G401 (cell line): Measurements from ENCODE around the gene ADRB2. TPM values are rescaled to one million over a fixed set of nuclear protein-coding genes. Genes with fewer than 3 reads are reported as not detected.
"Not testable (repeated sequence)": the region's sequence is repeated elsewhere in the genome, so short reads cannot be mapped to it uniquely, and the experiment has no call there.

Source experiments
- DNase-seq: peaks from one replicate; pipeline ENCODE4 v3.0.0-alpha.2; 2015; ENCODE audit warnings: low spot score
- in situ Hi-C: cut with HindIII; loops from 2 replicates; pipeline ENCODE4 v1.10.0; 2016; ENCODE audit warnings: low sequenced_read_pairs, mixed read lengths
- total RNA-seq: library from RNA; depleted of rRNA; stranded (reverse); fragments of >200 nt; shearing (Covaris generic); gene quantifications from 2 replicates; pipeline ENCODE4 v1.2.3, GENCODE V29; 2014

Gene ADRB2
- total RNA-seq, 1 experiment from 2014 or later, result not detected

DNA sequence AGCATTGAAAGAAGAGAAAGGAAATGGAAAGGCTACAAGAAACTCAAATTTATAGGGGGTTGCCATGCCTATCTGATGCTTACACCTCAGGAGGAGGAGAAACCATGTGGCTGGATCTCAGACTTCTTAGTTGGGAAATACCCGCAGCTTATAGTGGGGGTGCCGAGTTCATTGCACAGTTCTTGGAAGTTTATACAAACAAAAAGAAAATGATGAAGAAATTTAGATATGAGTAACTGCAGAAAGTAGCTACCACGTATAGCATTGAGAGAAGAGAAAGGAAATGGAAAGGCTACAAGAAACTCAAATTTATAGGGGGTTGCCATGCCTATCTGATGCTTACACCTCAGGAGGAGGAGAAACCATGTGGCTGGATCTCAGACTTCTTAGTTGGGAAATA, 23.0 kb upstream of the ADRB2 start:
- in situ Hi-C loops, DNase-seq: not testable (repeated sequence)

DNA sequence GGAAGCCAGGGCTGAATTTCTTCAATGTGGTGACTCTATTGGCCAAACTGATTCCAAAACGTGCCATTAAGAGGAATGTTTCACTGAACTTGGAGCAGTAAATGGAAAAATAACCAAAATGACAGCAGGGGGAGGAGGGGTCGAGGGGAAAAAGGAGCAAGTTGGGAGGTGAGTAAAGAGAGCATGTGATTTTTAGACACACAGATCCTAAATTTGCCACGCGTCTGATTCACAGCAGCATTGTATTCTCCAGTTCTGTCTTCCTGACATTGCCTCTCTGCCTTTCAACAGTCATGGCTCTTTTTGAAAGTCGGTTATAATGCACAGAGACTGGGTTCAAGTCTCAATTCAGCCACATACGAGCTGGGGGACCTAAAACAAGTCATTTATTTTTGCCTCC, 22.0 kb upstream of the ADRB2 start:
- no peak for DNase-seq
- in situ Hi-C loops, result no loop called here

DNA sequence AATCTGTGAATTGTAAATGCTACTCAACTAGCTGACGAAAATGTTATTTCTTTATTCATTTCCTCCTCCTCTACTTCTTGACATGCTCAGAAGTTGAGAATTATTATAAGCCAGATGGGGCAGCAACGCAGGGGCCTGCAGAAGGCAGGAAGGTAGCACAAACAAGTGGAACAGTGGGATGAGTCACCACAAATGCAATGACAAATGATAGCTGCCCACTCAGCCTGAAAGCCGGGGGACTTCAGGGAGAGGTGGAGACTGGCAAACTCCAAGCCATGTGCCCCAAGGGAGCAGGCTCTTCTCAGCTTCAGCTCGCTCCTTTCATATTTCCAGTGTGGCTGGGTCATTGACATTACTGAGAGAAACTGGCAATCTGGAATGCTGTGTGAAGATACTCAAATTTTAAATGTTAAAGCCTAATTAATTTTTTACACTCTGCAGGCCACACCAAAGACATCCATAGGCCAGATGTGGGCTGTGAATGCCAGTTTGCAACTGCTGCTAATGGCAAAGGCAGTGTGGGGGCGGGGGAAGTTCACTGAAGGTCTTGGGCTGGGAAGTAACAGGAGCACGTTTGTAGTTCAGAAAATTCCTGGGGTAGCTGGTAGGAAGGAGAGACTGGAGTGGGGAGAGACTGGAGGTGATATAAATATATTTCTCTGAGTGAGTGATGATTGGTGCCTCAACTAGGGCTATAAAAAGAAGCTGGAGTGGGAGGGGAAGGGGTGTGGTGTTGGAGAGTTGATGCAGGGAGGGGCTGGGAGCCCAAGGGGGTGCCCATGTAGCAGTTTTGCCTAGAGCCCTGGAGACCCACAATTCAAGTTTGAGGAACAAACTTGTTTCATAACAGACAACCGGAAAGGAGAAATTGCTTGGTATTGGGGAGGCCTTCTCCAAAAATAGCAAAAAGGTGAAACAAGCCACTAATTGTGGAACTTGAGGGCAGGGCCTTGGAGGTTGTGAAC, 20.8 kb upstream of the ADRB2 start:
- in situ Hi-C loops, result no loop called here
- no peak for DNase-seq

DNA sequence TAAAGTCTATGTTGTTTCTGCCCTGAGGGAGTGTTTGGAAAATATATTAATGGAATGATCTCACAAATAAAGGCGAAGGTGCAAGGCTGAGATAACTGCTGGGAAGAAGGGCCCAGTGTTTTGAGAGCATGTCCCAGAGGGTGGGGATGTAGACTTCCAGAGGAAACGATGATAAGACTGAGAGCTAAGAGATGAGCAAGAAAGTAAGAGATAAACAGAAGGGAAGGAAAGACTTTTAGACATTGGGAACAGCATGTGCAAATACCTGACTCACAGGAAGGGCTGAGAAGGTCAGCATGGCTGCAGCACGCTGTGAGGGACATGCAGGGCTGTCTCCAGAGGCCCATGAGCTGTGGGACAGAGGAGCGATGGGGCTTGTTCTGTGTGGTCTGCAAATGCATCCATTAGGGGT, 19.9 kb upstream of the ADRB2 start:
- in situ Hi-C loops, result no loop called here
- DNase-seq, result no peak

DNA sequence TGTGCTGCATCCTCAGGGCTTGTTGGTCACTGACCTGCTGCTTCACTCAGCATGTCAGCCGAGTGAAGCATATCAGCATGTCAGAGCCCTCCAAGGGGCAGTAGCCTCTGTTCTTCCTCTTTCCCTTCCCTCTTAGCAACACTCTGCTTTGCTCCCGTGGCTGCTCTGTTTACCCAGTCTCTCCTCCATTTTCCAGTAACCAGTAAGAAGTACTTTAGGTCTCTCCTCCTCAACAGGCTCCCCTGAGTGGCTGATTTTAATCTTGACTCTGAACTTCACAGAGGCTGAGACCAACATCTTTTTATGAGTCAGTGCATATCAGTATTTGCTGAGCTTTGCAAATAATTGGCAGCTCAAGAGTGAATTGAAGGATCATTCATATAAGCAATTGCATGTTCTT, 18.6 kb upstream of the ADRB2 start:
- in situ Hi-C loops, result no loop called here
- no peak for DNase-seq

DNA sequence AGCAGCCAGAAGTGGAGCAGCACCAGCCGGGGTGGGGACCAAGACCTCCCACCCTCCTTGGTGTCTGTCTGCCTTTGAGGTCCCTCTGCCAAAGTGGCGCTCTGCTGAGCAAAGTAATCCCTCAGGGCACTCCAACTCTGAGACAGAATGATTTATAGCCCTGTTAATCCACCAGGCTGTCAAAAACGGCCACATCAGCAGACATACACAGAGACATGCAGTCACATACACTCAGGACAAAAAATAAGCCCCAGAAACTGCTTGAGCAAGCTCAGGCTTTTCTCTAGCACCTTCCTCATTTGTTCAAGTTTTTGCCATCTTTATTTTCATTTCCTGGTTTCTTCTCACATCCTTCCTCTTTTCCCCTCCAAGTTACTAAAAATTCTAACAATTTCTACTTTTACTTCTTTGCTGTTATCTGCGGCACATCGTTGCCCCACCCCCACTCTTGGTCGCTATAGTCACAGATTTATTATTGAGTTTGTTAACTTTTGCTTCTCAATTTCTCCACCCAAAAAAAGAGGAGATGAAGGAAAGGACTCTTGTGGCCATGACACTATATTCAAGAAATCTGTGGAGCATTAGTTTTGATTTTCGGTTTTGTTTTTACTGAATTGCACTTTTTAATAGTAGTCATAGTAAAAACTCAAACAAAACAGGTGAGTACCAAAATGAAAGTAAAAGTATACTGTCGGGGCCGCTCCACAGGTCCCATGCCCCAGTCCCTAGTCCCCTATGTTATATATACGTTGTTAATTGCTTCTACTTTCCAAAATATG, 17.4 kb upstream of the ADRB2 start:
- DNase-seq, result no peak
- in situ Hi-C loops, result no loop called here

DNA sequence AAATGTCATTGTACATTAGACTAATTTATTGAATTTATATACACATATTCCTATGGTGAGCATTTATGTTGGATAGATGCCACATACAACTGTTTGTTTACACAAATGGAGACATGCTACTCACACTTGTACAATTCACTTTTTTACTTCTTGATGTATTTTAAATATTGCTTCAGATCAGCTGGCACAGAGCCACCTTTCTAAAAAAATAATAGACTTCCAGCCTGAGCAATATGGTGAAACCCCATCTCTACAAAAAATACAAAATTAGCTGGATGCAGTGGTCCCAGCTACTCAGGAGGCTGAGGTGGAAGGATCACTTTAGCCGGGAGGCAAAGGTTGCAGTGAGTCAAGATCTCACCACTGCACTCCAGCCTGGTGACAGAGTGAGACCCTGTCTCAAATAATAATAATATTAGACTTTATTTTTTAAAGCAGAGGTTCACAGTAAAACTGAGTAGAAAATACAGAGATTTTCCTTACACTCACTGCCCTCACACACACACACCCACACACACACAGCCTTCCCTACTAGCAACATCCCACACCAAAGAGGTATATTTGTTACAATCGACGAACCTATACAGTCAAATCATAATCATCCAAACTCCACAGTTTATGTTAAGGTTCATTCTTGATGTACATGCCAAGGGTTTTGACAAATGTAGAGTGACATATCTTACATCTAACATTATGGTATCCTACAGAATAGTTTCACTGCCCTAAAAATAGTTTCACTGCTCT, 16.5 kb upstream of the ADRB2 start:
- no peak for DNase-seq

DNA sequence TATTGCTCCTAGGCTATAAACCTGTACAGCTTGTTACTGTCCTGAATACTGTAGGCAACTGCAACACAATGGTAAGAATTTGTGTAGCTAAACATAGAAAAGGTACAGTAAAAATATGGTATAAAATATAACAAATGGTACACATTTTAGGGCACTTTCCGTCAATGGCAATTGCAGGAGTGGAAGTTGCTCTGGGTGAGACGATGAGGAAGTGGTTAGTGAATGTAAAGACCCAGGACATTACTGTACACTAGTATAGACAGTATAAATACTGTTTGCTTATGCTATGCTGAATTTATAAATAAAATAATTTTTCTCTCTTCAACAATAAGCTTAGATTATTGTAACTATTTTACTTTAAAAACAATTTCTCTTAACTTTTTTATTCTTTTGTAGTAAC, 15.6 kb upstream of the ADRB2 start:
- in situ Hi-C loops, result no loop called here
- DNase-seq, result no peak

More for the DNA sequence above, 16.5 kb upstream of the ADRB2 start:
- in situ Hi-C loops, result no loop called here

DNA sequence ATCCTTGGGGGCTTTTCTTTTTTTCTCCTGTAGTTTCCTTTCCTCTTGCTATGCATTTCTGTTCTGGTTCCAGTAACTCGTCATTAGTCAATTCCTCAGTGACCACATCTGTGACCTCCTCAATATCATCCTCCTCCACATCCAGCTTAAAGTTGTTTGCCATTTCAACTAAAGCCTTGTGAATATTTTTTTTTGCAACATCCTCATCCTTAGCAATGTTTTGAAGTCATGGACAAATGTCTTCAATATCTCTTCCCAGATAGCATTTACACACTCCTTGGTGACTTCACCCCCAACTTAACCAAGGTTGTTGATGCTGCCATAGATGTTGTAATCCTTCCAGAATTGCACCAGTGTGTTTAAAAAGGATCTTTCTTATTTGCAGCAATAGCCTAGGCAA, 14.7 kb upstream of the ADRB2 start:
- no peak for DNase-seq
- in situ Hi-C loops, result no loop called here

DNA sequence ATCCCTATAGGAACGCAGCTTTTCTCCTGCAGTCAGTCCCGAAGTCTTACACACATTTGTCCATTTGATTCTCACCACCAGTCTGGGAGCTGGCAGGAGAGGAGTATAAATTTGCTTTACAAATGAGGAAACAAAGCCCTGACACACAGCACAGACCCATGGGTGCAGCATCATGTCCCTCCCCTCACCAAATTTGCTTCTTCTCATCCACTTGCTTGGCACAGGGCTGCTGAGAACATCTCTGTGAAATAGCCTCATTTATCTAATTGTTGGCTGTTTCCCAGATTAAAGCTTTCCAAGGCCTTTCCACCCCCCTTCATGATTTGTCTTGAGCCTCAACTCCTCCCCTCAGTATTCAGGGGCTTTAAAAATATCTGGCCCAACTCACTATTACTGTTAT, 11.3 kb upstream of the ADRB2 start:
- DNase-seq, result no peak
- in situ Hi-C loops, result no loop called here

DNA sequence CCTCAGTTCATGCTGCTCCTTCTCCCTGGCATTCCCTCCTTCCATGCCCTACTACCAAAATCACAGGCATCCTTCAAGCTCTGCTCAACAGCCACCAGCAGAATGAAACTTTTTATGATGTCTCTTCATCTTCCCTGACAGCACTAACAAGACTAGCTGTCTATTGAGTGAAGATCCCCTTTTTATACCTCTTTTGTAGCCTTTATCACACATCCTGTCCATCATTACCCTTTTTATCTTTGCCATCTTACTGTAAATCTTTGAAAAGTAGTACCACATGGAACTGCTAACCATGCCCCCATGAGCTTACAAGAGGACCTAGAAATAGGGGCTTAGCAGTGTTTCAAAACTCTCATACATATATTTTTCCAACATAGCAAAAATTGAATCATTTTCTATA, 10.8 kb upstream of the ADRB2 start:
- in situ Hi-C loops, result no loop called here
- no peak for DNase-seq

DNA sequence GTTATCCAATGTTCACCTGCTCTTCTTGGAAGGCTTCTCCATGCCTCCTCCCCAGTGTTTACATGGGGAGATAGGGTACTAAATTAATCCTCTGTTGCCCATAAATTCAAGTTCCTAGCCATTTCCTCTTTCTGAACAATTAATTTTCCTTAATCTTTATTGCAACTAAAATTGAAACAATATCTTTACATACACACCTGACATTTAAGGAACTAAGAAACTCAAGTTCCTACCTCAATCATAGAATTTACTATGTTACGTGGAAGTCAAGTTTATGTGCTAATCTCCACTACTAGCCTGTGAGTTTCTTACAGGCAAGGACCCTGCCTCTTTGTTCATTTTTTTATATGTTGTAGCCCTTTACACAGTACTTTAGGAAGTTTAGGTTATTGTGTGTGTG, 10.1 kb upstream of the ADRB2 start:
- in situ Hi-C loops, result no loop called here
- no peak for DNase-seq

DNA sequence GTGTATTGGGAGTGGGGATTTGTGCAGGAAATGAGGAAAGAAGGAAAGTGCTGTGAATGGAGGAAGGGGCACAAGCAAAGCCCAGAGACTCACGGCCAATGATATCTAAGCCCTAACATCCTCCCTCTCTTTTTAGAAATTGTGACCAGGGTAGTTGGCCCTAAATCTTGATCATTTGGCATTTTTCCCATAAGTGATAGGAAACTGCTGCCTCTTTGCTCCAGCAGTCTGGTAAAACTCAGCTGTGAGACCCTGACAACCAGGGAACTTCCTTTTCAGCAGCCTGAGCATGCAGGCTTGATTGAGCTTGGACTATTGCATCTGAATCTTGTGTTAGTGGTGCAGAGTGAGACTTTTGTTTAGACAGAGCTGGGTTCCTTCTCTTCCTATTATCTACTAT, 9.6 kb upstream of the ADRB2 start:
- DNase-seq, result no peak
- in situ Hi-C loops, result no loop called here

DNA sequence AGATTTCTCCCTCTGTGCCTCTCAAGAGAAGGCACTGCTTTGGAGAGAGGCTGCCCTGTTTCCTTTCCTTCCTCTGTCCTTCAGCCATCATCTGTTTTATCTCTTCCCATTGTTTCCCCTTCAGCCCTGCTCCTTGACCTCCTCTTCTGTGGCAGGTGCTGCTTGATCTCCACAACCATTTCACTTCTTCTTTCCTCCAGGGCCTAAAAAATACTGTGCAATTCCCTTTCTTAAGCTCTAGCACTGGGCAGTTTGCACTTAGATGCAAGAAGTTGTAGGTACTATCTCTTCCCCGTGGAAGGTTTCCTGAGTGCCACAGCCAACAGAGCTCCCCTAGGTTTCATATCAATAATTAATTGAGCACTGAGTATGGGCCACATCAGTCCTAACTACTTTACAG, 8.8 kb upstream of the ADRB2 start:
- DNase-seq, result no peak
- in situ Hi-C loops, result no loop called here

DNA sequence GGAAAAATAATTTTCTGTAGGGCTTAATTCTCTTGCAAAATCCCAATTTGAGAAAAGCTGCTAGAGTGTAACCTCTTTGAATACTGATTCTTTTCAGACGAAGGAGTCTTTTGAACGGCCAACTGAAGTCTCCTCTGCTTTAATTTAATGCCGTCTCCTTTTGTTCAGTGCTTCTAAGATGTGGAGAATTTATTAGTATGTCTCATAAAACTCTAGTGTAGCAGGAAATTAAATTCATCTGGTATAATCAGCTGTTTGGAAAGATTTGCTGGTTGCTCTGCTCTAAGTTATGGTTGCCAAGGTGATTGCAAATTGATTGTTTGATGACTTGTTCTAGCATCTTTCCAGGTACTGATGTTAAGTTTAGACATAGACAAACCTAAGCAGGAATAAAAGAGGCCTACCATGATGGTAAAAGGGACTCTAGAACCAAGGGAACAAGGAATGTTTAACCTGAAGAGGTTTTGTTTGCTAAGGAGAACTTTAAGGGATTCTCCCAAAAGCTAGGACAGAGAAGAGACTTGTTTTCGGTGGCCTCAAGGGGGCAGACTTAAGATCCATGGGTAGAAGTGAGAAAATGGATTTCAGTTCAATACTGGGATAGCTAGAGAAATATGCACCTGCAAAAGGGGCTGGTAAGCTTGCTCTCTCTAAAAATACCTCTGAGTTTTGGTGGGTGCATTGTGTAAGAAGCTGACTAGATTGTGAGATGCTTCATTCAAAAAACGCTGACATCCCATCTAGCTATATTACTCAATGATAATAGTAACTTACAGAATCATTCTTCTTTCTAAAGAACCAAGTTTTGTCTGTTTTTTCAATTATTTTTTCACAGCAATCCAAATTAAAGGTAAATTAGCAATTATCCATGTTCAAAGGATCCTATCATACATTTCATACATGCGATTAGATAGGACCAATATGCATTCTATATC, 5.7 kb upstream of the ADRB2 start:
- DNase-seq, result peak; percentile 38
- in situ Hi-C loops, result no loop called here

DNA sequence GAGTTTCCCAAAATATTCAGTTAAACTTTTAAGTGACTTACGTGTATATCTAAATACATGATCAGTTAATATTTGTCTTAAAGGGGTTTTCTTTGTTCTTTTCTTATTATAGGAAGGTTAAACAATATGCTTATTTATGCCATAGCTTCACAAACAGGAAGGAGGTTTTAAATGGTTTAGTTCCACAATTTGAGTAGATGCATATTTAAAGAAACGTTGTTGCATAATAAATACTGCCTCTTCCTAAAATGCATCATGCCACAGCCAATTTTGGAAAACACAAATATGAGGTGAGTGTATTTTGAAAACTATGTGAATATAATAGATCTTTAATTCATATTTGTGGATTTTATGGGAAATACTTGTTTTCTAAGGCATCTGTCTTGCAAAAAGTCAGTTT, 2.5 kb upstream of the ADRB2 start:
- in situ Hi-C loops, result no loop called here
- no peak for DNase-seq

DNA sequence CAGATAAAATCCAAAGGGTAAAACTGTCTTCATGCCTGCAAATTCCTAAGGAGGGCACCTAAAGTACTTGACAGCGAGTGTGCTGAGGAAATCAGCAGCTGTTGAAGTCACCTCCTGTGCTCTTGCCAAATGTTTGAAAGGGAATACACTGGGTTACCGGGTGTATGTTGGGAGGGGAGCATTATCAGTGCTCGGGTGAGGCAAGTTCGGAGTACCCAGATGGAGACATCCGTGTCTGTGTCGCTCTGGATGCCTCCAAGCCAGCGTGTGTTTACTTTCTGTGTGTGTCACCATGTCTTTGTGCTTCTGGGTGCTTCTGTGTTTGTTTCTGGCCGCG, 727 bp upstream of the ADRB2 start:
- no peak for DNase-seq
- in situ Hi-C loops, result no loop called here

DNA sequence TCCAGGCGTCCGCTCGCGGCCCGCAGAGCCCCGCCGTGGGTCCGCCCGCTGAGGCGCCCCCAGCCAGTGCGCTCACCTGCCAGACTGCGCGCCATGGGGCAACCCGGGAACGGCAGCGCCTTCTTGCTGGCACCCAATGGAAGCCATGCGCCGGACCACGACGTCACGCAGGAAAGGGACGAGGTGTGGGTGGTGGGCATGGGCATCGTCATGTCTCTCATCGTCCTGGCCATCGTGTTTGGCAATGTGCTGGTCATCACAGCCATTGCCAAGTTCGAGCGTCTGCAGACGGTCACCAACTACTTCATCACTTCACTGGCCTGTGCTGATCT, 294 bp downstream of the ADRB2 start:
- no peak for DNase-seq
- in situ Hi-C loops, result no loop called here

DNA sequence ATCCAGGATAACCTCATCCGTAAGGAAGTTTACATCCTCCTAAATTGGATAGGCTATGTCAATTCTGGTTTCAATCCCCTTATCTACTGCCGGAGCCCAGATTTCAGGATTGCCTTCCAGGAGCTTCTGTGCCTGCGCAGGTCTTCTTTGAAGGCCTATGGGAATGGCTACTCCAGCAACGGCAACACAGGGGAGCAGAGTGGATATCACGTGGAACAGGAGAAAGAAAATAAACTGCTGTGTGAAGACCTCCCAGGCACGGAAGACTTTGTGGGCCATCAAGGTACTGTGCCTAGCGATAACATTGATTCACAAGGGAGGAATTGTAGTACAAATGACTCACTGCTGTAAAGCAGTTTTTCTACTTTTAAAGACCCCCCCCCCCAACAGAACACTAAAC, 1.3 kb downstream of the ADRB2 start:
- DNase-seq, result no peak
- in situ Hi-C loops, result no loop called here
